DMS114 treated with DMSO at 0.1 percent for 48 hours (cell line): ENCODE data around the gene AHNAK2.
"Not testable (repeated sequence)": the region's sequence is repeated elsewhere in the genome, so short reads cannot be mapped to it uniquely, and the experiment has no call there.

ENCODE experiments used
- DNase-seq: peaks from one replicate; lab custom pipeline; 2025; ENCODE audit not compliant: unreplicated experiment; lab: John Stamatoyannopoulos, UW

Gene AHNAK2

DNA sequence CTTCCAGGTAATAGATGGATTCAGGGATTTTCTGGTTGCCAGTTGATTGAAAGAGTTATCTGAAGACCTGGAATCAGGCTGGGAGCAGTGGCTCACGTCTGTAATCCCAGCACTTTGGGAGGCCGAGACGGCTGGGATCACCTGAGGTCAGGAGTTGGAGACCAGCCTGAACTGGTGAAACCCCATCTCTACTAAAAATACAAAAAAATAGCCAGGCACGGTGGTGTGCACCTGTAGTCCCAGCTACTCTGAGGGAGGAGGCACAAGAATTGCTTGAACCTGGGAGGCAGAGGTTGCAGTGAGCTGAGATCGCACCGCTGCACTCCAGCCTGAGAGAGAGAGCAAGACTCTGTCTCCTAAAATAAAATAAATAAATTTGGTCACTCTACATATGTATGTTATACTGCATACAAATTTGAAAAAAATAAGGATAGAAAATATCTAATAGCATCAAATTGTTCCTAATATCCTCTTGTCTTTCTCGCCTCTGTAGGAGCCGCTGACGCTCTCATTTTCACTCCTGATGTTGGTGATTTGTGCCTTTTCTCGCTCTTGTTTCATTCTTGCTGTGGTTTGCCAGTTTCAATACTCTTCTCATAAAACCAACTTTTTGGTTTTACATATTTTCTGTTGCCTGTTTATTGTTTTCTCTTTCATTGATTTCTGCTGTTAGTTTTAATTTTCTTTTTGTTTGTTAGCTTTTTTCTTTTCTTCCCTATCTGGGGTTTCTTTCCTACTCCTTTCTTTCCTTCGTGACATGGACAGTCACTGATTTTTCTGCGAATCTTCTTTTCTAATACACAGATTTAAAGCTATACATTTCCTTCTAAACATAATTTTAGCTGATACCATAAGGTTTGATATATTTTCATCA is 77.3 kb downstream of the AHNAK2 start:
- DNase-seq = no peak

DNA sequence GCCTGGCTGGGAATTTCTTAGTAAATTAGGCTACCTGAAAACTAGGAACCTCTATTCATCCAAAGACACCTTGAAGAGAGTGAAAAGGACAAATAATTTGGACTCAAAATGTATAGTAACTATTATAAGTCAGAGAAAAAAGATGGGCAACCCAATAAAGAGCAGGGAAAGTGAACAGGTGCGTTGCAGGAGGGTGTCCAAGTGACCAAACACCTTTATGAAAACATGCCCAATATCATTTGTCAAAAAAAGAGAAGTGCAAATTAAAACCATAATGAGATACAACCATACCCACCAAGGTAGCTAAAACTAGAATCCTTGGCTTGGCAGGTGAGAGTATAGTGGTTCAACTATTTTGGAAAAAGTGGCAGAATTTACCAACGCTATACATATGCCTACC is 78.4 kb downstream of the AHNAK2 start:
- no peak for DNase-seq

DNA sequence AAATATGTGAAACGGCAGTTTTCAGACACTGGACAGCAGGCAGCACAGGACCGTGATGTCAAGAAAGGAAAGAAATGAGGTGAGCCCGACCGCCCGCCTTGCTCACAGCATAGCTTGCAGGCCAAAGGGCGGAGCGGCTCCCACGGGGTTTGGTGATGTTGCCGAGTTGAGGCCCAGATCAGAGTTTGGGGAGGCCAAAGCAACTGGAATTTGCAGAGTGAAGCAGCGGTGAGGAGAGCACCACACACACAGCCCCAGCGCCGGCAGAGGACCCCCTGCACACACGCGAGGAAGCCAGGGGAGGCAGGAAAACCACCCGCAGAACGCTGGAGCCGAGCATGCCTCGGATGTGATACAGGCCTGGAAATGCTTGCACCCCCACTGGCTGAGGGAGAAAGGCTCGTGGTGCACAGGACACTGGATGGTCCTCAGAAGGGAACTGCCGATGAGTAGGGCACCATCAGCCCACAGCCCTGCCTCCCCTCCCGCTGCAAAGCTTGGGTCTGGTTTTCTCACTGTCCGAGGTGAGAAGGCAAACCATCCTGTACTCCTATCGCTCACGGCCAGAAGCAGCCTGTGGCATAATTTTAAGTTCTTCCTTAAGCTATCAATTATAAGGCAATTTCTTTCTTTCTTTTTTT is 79.2 kb downstream of the AHNAK2 start:
- no peak for DNase-seq

DNA sequence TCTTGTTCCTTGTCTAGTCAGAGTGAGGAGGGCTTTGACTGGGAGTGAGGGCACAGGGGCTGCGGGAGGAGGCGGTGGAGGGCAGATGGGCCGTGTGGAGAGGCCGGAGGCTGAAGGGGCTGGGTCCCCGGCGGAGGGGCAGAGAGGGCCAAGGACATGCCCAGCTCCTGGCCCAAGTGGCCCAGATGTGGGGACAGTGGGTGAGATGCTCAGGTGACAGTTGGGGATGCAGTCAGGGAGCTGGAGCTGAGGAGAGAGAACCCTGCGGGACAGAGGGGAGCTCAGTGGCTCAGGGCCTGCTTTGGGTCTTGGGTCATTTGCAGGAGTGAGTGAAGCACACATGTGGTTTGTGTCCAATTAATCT is 80.0 kb downstream of the AHNAK2 start:
- no peak for DNase-seq

DNA sequence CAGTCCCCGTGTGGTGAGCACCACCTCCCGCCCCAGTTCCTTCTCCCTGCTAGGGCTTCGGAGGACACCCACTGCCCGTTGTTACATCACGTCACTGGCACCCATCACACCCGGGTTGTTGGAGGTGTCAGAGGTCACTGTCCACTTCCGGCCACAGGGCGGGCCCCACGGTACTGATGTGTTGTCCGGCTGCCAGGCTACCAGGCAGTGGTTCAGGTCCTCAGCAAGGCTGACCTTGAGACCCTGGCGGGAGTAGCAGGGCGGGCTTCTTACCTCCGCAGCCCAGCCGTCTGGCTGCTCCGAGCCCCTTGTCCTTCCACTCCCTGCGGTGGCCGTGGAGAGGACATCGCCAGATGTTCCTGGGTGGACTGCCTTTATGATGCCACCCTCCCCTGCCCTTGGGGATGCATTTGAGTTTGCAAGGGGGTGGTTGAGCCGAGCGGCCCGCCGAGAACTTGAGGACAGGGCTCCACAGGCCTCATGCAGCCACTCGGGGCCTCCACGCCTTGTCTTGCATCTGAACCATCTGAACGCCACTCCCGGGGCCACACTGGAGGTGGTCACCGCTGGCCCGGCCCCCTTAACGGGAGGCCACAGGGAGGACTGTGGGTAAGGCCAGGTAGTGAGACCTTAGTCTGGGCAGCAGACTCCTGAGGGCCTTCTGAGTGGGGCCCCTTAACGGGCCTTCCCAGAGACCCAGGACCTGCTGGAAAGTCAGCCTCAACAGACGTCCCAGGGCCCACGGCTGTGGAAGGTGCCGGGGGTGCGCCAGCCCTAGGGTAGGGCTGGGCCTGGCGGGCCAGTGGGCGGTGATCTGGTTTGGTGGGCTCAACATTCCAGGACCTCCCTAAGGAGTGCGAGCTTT is 80.6 kb downstream of the AHNAK2 start:
- no peak for DNase-seq

DNA sequence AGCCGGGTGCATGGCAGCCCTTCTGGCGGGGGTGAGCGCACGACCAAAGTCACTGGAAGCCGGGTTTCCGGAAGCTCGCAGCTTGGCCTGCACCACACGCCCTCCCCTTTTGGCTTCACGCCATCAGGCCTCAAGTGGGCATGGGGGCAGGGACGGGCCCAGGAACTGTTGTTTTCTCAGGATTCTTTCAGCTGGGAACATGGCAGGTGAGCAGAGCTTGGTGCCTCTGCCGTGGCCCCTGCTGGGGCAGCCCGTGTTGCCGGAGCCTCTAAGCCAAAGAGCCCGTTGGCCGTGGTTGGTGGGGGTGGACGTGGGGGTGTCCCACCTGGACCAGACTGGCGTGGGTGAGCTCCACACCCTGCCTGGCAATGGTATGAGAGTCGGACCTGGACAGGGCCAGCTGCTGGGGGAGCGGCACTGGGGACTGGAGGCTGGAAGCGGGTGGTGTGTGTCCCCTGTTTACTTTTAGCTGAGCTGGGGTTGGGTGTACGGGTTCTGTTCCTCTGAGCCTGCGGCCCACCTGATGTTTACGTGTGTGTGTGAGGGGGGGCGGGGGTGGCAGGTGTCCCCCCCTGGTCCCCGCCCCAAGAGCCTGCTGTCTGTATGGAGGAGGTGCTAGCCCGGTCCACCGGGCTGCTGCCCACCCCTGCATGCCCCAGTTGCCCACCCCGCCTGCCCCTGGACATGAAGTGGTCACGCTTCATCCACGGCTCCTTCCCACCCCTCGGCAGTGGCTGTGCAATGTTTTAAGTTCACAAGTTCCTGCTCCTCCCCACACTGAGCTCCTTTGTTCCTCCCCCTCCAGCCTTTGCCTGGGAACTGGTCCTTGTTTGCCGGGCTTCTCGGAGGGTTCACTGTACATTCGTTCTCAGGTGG is 82.2 kb downstream of the AHNAK2 start:
- no peak for DNase-seq

DNA sequence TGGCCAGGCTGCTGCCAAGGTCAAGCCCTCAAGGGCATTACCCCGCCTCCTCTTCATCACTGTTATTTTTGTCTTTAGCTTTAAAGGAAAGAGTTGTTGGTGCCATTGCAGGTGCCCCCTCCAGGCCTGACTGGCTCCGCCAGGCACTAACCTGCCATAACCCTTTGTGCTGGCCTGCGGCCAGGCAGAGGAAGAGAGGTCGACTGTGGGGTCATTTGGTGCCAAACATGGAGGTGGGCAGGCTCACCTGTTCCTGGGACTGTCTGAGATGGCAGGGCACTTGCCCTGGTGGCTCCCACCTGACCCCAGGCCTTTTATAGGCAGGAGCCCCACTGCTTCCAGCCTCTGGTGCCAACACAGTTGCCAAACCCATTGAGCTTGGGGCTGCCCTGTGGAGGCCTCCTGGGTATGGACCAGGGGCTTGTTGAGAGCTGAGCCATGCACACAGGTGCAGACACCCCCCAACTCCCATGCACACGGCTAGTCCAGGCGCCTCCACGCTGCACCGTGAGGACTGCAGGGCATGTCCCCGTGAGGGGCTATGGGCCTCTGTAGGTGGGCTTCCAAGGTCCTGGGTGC is 82.9 kb downstream of the AHNAK2 start:
- no peak for DNase-seq

DNA sequence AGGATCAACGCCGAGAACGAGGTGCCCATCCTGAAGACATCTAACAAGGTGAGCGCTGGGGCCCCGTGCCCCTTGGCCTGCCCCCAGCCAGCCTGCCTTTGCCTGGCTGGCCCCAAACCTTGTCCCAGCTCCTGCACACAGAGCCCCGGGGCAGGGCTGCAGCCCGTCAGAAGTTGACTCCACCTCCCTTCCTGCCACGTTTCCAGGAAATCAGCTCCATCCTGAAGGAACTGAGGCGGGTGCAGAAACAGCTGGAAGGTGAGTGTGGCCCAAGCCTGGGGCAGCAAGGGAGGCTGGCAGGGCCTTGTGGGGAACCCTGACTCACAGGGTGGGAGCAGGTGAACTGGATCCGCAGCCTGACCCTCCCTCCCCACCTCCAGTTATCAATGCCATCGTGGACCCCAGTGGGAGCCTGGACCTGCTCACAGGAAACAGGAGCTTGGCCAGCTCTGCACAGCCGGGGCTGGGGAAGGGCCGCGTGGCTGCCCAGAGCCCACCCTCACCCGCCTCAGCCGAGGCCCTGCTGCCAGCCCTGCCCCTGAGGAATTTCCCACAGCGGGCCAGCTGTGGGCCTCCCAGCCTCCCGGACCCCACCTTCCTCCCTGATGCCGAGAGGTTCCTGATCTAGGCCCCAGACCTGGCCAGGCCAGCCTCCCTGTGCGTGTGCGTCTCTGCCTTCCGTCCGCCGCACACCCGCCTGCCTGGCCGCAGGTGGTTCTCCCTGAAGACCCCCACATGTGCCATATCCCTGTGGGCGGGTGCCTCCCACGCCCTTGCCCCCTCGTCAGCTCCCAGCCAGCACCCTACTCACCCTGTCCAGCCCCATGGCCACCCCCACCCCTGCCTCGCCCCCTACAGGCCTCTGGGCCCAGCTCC is 83.6 kb downstream of the AHNAK2 start:
- no peak for DNase-seq

DNA sequence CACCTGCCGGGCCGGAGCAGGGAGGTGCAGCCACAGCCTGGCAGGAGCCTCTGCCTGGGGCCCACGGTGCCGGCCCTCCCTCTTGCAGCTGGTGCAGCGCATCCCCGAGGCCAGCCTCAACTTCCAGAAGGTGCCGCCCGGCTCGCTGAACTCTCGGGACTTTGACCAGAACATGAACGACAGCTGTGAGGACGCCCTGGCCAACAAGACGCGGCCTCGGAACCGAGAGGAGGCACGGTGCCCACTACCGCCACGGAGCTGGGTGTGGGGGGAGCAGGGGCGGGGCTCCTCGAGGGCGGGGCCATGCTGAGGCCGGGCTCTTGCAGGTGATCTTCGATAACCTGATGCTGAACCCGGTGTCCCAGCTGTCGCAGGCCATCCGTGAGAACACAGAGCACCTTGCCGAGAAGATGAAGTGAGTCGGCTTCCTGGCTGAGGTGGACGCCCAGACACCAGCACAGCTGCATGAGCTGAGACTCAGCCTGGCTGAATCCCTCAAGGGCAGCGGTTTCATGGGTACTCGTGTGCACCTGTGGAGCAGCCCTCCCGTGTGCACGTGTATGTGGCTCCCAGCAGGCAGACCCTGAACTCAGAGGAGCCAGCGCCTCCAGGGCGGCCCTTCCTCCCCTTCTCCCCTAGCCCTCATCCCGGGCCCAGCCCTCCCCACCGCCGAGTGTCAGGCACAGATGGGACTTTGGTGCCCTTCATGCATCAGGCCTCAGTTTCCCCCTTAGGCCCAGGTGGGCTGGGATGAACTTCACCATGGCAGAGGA is 84.6 kb downstream of the AHNAK2 start:
- DNase-seq = no peak

DNA sequence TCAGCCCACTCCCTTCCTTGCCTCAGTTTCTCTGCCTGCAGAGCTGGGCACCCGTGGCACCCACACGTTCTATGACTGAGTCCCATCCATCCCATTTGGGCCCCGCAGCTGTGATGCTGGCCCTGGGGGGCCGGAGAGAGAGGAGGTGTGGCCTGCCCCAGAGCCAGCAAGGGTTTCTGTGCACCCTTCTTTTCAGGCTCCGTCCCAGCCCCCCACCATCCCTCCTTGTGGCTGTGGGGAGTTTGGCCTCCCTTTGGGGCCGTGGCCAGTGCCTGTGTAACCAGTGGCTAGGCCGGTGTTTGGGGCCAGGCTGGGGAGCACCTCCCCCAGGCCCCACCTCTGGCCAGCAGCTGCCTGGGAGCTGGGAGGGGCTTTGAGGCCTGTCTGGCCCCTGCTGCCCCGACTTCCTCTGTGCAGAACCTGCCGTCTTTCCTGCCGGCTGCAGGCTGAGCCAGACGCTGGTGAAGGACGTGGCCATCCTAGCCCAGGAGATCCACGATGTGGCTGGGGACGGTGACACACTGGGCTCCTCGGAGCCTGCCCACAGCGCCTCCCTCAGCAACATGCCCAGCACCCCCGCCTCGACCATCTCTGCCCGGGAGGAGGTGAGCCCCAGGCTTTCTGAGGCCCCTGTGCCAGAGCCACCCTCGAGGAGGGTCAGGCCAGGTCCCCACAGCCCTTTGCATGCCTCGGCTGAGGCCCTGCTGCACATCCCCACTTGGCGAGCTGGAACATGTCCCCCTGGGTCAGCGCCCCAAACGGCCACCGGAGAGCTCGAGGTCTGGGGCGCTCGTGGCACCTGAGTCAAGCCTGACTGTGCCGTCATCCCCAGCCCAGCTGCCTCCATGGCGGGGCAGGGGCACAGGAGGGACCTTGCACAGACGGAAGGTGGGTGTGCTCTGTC is 85.4 kb downstream of the AHNAK2 start:
- no peak for DNase-seq

DNA sequence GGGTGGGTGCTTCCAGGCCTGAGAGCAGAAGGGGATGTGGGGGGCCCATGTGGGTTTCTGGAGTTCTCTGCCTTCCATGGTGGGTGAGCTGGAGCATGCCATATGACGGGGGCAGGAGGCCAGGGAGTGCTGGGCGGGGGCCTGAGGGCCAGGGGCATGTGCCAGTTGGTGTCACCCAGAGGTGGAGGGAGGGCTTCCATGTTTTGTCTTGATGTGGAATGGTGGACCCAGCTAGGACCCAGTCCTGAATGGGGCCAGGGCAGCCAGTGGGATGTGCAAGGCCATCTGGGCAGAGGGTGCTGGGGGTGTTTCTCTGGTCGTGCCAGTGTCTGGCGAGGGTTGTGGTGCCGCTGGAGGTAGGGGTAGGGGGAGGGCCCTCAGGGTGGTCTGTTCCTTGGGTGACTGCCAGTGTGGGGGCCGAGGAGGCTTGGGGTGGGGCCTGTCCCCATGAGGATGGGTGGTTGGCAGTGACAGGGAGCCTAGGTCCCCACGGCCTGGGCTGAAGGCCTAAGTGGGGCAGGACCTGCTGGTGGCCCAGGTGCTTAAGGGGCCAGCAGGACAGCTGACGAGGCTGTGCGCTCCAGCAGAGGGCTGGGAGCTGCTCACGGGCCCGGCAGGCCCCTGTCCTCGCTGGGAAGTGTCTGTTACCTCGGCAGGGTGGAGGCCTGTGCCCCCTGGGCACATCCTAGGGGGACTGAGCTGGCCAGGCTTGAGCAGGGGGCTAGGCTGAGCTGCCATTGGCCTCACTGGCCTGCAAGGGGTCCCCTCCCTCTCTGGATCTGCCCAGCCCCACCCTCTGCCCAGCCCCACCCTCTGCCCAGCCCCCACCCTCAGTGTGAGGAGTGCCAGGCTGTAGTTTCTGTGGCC is 86.3 kb downstream of the AHNAK2 start:
- no peak for DNase-seq

DNA sequence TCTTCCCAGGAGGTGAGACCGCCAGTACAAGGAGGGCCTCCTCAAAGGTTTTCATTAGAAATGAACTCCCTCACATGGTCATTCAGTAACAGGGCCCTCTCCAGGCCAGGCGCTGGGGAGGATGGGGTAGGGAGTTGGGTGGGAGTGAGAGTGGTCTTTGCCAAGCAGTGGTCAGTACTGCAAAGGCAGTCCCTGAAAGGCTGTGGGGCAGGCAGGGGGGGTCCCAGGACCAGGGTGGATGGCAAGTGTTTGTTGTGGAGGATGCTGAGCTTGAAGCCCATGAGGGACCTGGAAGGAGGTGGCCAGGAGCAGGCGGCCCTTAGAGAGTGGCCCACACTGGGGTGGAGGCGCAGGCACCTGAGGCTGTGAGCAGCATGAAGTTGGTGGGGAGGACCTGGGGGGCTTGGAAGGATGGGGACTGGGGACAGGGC is 87.0 kb downstream of the AHNAK2 start:
- no peak for DNase-seq

DNA sequence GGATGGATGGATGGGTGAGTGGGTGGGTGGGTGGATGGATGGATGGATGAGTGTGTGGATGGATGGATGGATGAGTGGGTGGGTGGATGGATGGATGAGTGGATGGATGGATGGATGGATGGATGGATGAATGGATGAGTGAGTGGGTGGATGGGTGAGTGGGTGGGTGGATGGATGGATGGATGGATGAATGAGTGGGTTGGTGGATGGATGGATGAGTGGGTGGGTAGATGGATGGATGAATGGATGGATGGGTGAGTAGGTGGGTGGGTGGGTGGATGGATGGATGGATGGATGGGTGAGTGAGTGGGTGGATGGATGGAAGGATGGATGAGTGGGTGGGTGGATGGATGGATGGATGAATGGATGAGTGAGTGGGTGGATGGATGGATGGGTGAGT is 87.9 kb downstream of the AHNAK2 start:
- not testable (repeated sequence) for DNase-seq

DNA sequence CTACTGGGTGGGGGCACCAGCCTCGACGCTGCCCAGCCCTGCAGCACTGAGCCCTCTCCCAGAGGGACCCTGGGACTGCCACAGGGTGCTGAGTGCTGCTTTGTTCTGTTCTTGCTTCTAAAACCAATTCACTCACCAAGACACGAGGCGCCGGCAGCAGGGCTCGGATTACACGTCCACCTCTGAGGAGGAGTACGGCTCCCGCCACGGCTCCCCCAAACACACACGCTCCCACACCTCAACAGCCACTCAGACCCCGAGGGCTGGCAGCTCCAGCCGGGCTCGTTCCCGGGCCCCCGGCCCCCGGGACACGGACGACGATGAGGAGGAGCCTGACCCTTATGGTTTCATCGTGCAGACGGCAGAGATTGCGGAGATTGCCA is 88.8 kb downstream of the AHNAK2 start:
- DNase-seq = no peak

DNA sequence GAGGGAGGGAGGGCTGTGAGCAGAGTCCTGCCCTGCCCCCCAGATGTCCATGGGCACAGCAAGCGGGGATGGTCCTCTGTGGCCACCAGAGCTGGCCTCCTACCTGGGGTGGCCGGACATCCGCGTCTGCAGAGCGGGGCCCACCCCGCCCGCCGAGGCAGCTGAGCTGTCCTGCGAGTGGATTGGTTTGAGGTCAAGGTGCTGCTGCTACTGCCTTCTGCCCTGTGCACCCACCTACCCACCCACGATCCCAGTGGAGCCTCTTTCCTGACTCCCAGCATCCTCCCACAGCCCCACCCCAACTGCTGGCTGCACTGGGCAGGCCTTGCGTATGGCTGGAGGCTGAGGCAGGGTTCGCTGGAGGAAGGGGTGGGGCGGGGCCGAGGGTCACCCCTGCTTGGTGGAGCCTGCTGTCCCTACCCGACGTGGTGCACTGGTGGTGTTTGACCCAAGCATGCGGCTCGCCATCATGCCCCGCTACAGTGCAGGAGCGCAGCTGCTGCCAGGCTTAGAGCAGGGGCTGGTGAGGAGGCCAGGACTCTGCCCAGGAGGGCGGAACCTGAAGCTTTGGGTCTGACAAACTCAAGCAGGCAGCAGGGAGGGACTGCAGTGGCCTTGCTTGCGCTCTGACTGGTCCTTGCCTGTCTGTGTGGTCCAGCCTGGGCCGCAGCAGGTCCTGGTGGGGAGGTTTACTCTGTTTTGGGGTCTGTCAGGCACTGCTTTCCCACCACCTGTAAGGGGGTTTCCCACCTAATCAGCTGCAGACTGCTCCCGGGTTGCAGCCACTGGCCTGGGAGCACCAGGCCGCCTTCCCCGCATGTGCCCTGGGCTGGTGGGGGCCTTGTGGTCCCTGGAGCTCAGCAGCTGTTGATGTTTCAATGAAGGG is 89.4 kb downstream of the AHNAK2 start:
- DNase-seq = no peak
